GM19372 (cell line): ENCODE results near the gene GABRE.
"Not testable (repeated sequence)": the region's sequence is repeated elsewhere in the genome, so short reads cannot be mapped to it uniquely, and the experiment has no call there.

Experiments used
- ATAC-seq: cut with Tn5 transposase; IDR thresholded peaks from one replicate; pipeline ENCODE4 v1.9.1; 2021; ENCODE audit warnings: mild to moderate bottlenecking, low read depth, moderate library complexity; ENCODE audit not compliant: unreplicated experiment

The GABRE gene

DNA sequence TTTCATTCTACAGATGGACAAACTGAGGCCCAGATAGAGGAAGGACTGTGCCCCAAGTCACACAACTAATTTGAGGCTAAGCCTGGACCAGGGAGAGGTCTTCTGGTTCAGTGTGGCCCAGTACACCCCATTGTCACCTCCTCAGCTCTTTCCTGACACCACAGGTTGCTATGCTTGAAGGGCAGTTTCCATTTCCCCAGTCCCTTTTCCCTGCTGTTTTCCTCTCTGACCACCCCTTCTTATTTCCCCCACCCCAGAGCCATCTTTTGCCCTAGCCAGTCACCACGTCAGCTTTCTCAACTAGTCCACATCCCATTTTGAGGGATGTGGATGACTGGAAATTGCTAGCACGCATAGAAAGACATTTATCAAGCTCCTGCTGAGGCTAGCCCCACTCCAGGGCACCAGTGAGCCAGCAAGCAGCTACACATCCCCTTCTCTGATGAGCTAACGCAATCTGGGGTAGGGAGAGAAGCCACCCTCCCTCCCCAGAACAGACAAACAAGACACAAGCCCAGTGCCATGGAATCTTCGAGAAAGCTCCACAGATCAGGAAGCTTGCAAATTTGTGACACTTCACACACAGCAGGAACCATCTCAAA lies 1.3 kb downstream of the GABRE start:
- no peak for ATAC-seq

DNA sequence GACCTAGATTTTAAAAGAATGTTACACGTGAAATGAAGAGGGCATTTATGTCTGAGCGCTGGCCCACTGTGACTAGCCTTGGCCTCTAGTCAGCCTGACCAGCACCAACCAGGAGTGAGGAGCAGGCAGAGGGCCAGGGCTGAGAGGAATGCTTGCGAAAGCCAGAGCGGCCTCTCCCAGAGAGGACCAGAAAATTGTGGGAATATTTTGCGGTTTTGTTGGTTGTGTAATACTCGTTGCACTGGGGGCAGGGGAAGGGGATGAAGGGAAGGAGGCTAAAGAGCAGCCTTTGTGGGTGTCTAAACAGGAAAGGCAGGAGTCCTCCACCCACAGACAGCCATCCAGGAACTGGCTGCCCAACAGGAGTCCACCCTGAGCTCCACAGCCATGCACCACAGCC lies 3.8 kb downstream of the GABRE start:
- ATAC-seq = no peak

DNA sequence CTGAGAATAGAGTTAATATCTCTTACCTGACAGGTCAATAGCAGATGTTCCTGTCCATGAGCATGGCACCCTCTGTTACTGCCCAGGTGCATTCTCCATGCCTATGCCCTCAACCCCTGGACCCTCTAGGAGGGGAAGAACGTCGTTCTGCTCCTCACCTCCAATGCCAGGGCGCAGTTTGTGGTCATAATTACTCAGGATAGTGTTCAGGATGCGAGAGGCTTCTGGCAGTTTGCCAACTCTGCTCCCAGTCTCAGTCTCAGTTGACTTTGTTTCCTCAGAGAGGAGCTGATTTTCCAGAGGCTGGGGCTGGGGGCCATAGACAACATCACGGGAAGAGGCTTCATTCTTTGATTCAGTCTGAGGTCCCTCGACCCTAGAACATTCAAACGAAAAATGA lies 4.4 kb downstream of the GABRE start:
- no peak for ATAC-seq

DNA sequence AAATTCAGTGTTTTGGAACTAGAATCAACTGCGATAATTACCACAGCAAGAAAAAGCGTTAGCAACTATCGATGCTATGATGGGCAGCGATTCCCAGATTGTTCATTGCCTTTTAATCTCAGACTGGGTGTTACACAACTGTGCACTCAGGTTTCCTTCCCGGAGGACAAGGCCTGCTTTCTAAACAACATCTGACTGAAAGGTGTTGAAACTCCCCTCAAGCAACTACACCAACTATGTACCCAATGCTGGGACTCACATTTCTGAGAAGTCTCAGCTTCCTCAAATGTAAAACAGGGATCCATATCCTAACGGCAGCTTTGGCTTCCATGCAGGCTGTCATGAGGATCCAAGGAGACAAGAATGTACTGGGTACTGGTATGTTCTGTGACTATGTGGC lies 8.2 kb downstream of the GABRE start:
- no peak for ATAC-seq

DNA sequence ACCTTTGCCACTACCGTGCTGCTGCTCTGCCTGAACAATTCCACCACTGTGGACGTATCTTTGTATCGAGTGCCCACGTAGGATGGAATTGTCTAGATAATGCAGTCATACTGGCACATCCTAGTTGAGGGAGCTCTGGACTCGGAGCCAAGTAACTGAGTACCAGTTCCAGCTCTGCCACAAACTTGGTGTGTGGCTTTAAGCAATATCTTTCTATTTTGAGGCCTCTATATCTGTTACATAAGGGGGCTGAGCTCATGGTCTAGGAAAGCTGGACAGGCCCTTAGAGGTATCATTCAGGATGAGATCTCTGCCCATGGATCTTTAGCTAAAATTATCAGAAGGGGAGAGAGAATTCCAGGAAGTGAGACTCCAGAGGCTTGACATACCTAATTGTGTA lies 12.4 kb downstream of the GABRE start:
- ATAC-seq = no peak

DNA sequence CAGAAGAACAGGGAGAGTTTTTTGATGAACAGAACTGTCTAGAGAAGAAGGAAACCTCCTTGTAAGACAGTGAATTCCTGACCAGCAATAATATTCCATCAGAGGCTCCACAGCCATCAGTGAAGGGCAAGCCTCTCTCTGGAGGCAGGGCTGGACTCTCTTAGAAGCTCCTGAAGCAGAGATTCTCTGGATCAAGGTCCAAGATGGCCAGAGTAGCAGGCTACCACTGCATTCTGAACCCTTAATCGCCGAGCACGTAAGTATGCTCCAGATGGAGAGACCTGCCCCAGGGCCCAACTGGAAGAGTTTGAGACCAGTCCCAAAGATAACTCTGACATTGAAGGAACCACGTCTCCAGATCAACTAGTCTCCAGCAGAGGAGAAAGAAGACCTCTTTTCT lies 16.4 kb downstream of the GABRE start:
- no peak for ATAC-seq

DNA sequence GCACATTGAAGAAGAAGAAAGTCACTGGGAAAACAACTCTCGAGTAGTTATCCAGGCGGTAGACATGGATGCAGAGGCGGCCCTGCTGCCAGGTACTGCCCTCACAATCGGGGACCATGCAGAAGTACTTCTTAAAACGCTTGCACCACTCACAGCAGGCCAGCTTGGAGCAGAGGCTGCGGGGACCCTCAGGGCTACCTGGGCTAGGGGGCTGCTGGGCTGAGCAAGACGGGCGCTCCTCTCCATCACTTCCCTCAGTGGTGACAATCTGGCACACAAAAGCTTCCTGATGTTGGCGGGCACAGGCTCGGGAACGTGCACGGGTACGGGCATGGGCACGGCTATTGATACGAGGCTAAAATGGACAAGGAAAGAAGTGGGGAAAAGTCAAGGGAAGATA lies 19.7 kb downstream of the GABRE start:
- no peak for ATAC-seq

DNA sequence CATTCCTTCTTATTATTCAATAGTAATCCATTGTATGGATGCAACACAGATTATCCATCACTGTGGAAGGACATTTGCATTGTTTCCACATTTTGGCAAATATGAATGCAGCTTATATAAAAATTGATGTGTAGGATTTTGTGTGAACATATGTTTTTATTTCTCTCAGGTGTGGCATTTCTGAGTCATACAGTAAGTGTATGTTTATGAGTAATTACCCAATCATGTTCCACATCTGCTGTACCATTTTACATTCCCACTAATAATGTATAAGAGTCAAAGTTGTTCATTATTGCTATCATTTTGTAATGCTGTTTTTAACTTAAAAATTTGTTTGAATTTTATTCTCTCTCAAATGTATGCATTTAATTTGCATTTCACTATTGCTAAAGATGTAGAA lies 36.3 kb downstream of the GABRE start:
- no peak for ATAC-seq

DNA sequence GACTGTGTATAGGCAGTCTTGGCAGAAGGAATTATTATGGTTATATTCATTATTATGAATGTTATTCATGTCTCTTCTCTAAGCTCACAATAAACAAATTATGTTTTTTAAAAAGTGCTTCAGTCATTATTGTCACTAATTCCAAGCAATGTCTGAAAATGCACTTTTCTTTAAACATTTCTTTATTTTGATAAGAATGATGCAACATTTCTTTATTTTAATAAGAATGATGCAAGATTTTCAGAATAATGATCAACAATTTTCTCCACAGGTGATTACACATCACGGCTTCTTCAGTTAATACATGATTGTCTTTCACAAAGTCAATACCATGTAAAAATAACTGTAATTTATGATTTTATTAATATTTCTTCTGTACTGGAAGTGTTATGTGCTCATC lies 39.1 kb downstream of the GABRE start:
- no peak for ATAC-seq

DNA sequence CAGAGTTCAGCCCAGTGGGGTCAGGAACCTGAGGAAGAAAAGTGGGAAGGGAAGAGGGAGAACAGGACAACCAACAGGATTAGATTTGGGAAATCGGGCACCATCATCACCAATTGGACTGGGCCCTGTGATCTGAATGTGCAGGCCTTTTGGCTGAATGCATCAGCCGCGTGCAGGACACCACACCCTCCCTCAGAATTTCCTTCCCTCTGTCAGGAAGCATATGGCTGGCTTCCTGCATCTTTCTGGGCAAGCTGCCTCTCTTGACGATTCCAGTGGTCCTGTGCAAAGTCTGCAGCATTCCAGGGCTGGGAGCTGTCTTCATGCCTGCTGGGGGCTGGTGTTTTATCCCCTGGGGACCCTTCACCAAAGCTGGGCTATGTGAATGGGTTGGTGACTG lies 45.4 kb downstream of the GABRE start:
- no peak for ATAC-seq

DNA sequence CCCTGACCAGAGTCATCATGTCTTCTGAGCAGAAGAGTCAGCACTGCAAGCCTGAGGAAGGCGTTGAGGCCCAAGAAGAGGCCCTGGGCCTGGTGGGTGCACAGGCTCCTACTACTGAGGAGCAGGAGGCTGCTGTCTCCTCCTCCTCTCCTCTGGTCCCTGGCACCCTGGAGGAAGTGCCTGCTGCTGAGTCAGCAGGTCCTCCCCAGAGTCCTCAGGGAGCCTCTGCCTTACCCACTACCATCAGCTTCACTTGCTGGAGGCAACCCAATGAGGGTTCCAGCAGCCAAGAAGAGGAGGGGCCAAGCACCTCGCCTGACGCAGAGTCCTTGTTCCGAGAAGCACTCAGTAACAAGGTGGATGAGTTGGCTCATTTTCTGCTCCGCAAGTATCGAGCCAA lies 50.8 kb downstream of the GABRE start:
- no peak for ATAC-seq

DNA sequence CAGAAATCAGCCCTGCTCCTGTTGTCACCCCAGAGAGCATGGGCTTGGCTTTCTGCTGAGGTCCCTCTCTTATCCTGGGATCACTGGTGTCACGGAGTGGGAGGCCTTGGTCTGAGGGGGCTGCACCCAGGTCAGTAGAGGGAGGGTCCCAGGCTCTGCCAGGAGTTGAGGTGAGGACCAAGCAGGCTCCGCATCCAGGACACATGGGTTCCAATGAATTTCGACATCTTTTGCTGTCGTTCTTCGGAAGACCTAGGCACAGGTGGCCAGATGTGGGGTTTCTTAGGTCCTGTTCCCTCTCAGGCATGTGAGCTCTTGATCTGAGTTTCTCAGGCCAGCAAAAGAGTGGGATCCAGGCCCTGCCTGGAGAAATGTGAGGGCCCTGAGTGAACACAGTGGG lies 51.8 kb downstream of the GABRE start:
- ATAC-seq = no peak

DNA sequence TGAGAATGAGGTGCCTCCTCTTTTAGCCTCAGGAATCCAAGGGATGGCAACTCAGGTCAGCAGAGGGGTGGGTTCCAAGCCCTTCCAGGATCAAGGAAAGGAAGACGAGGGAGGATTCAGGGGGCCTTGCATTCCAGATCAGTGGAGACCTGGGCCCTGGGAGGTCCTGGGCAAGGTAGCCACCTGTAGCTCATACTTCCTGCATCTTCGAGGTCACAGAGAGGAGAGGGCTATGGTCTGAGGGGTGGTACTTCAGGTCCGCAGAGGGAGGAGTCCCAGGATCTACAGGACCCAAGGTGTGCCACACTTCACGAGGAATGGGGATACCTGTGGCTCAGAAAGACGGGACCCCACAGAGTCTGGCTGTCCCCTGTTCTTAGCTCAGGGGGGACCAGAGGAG lies 52.6 kb downstream of the GABRE start:
- no peak for ATAC-seq

DNA sequence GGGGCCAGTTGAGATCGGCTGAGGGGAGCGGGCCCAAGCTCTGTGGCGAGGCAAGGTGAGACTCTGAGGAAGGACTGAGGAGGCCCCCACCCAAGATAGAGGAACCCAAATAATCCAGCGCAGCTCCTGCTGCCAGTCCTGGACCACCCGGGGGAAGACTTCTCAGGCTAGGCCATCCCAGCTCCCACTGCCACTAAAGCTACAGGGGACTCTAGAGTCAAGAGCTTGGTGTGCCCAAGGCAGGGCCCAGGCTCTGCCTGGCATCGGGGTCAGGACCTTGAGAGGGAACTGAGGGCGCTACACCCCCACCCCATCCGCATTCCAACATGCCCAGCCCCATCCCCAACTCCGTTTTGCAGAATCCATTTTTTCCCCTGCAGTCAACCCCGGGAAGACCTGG lies 53.2 kb downstream of the GABRE start:
- ATAC-seq = no peak

DNA sequence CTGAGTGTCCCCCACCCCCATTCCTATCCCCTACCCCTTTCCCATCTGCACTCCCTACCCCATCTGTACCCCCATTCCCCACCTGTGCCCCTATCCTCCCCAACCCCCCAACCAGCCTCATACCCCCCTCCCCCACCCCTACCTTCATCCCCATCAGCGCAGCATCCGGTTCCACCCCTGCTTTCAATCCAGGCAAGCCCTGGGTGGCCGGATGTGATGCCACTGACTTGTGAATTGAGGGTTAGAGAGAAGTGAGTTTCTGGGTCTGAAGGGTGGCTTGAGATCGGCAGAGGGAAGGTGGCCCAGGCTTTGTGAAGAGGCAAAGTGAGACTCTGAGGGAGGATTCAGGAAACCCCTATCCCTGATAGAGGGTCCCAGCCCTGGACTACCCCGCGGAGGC lies 53.9 kb downstream of the GABRE start:
- ATAC-seq = no peak

DNA sequence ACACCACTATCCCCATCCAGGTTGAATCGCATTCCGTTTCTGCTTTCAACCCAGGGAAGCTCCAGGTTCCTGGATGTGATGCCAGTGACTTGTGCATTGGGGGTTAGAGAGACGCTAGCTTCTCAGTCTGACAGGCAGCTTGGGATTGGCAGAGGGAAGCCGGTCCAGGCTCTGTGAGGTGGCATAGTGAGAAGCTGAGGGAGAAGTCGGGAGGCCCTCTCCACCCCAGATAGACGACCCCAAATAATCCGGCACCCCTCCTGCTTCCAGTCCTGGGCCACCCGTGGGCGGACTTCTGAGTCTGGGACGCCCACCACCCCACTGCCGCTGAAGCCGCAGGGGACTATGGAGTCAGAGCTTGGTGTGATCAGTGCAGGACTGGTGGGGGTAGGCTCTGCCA lies 54.4 kb downstream of the GABRE start:
- no peak for ATAC-seq

DNA sequence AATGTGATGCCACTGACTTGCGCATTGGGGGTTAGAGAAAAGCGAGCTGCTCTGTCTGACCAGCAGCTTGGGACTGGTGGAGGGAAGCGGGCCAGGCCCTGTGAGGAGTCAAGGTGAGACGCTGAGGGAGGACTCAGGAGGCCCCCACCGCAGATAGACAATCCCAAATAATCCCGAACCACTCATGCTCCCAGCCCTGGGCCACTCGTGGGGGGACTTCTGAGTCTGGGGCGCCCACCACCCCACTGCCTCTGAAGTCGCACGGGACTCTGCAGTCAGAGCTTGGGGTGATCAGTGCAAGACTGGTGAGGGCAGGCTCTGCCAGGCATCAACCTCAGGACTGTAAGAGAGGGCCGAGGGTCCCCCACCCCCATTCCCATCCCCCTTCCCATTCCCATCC lies 54.9 kb downstream of the GABRE start:
- ATAC-seq = no peak

DNA sequence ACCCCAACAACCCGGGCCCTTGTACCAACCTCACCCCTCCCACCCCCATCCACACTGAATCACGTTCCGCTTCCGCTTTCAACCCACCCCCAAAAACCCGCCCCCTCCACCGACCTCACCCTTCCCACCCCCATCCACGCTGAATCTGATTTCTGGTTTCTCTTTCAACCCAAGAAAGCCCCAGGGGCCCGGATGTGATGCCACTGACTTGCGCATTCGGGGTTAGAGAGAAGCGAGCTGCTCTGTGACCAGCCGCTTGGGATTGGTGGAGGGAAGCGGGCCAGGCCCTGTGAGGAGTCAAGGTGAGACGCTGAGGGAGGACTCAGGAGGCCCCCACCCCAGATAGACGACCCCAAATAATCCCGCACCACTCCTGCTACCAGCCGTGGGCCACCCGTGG lies 55.7 kb downstream of the GABRE start:
- ATAC-seq = not testable (repeated sequence)

DNA sequence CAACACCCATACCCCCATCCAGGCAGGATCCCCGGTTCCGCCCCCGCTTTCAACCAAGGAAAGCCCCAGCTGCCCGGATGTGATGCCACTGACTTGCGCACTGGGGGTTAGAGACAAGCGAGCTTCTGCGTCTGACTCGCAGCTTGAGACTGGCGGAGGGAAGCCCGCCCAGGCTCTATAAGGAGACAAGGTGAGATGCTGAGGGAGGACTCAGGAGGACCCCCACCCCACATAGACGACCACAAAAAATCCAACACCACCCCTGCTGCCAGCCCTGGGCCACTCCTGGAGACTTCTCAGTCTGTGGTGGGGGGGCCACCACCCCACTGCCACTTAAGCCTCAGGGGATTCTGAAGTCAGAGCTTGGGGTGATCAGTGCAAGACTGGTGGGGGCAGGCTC lies 61.7 kb downstream of the GABRE start, which contains the start of gene MAGEA4:
MAGEA4 (plus strand) TSS at position 110 of the 400 bp plus-strand sequence. CDS start 10,776 bp downstream, outside the sequence.
- no peak for ATAC-seq

DNA sequence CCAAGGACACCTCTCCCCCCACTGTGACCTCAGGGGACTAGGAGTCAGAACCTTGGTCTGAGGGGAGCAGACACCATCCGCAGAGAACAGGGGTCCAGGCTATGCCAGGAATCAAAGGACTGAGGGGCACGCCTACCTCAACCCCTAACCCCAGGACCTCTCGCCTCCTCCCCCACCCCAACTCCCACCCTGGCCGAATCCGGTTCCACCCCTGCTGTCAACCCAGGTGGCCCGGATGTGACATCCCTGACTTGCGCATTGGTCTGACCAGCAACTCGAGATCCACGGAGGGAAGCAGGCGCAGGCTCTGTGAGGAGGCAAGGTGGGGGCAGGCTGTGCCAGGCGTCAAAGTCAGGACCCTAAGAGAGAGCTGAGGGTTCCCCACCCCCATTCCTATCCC lies 62.3 kb downstream of the GABRE start:
- no peak for ATAC-seq

DNA sequence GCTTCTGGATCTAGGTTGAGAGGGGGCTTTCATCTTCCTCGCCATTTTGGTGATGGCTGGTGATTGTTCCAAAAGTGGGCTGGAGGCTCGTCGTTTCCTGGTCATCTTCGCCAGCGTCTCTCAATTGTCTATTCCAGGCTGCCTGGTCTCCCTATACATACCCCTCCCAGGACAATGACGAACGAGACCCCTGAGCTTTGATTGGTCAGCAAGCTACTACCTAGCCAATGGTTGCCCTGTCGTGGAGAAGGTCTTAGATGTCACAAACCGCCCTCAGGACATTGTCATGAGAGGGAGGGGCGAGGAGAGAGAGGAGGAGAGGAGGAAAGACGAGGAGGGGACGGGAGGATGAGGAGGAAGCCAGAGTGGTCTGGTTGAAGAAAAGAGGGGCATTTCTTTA lies 69.5 kb downstream of the GABRE start:
- no peak for ATAC-seq
